ENCODE results near the gene AMBRA1. TPM values are rescaled to one million over a fixed set of nuclear protein-coding genes. Genes with fewer than 3 reads are reported as not detected.

The AMBRA1 gene
- total and polyA plus RNA-seq, 2 donors (not counting 3 experiments of a cell fraction or from before 2014, with no cell fraction given), result 18.4 to 32.4 TPM

GRCh38 chr11:46378296-46378695 is 215.5 kb downstream of the AMBRA1 start:
- Histone ChIP-seq H4K20me1 (replicated peaks; ENCODE audit: control insufficient read depth, extremely low read depth, insufficient read depth, low read length) (no peaks in the 10 kb centered on the region), H3K27me3 (ENCODE audit: control insufficient read depth in 2 of 2, insufficient read depth in 2 of 2, low read length in 2 of 2) (no peaks in the 10 kb centered on the region), H3K79me2 (ENCODE audit: control insufficient read depth, insufficient read depth, low read length) (no peaks in the 10 kb centered on the region), H3K27ac (ENCODE audit: insufficient read depth, low read depth, low read length) (no peak overlapping the region), H3K9ac (replicated peaks; ENCODE audit: extremely low read depth, insufficient read depth, low read length) (no peak overlapping the region), H3K9me3 (replicated peaks; ENCODE audit: control insufficient read depth, insufficient read depth, low read length) (no peaks in the 10 kb centered on the region), H2AFZ (ENCODE audit: low read depth, low read length) (no peak overlapping the region), H3K36me3 (ENCODE audit: control insufficient read depth in 2 of 2, extremely low read depth in 1 of 2, insufficient read depth in 2 of 2, low read length in 2 of 2) (peaks cover 3 to 35% of the 10 kb centered on the region in 2 experiments), H3K4me3 (replicated peaks in 1 of 3; ENCODE audit: insufficient read depth in 1 of 3, low read depth in 1 of 3, low read length in 3 of 3) (no peak overlapping the region), H3K4me1 (ENCODE audit: control insufficient read depth, extremely low read depth, insufficient read depth, low read length) (peaks cover 11% of the 10 kb centered on the region), H3K9me1 (replicated peaks; ENCODE audit: control insufficient read depth, extremely low read depth, insufficient read depth, low read length) (no peaks in the 10 kb centered on the region), H3K4me2 (ENCODE audit: insufficient read depth, low read length) (no peak overlapping the region)
- FAIRE-seq (no peak), DNase-seq (ENCODE audit: low read depth, low spot score) (no peak)
- dilution Hi-C loops (cut with MboI; ENCODE audit: extremely low pct_ligation_motif_present, low sequenced_read_pairs), result no loop called here
- ChIA-PET CTCF (interaction anchor here (0.9 to 2.0 kb wide), 3 partner anchors 9 to 27 kb away, joined by 4 to 6 read pairs (median 5); no protein-coding TSS in a partner anchor), POLR2A (no interaction called here)
- TF ChIP-seq MAX (IDR thresholded peaks at IDR 0.05; ENCODE audit: insufficient read depth, insufficient read length), result no peak
- no peak for TF ChIP-seq FOS (IDR thresholded peaks at IDR 0.05; ENCODE audit: borderline replicate concordance, insufficient read depth, low read length)
- TF ChIP-seq EZH2 (IDR thresholded peaks at IDR 0.05; ENCODE audit: borderline replicate concordance, low read depth, low read length, severe bottlenecking), result no peak
- no peak for TF ChIP-seq POLR2AphosphoS5 (IDR thresholded peaks at IDR 0.05; ENCODE audit: insufficient read depth, low read depth, low read length)
- no peak for TF ChIP-seq GATA2 (IDR thresholded peaks at IDR 0.05; ENCODE audit: insufficient read depth, insufficient read length, low read depth, low read length)
- TF ChIP-seq JUN (IDR thresholded peaks at IDR 0.05; ENCODE audit: borderline replicate concordance, insufficient read depth, insufficient read length, low read depth), result no peak
- TF ChIP-seq POLR2A (IDR thresholded peaks at IDR 0.05; ENCODE audit: low read depth, low read length), result no peak
- intact Hi-C loops (cut with micrococcal nuclease), result no loop called here
- BruUV-seq (replicated peaks), result no TSS peak

- dilution Hi-C loops (cut with MboI; ENCODE audit: extremely low pct_ligation_motif_present, low sequenced_read_pairs) (no loop called here), intact Hi-C loops (cut with micrococcal nuclease) (no loop called here)
- Histone ChIP-seq H3K9me3 (replicated peaks; ENCODE audit: control insufficient read depth, insufficient read depth, low read length) (no peaks in the 10 kb centered on the region), H3K9me1 (replicated peaks; ENCODE audit: control insufficient read depth, extremely low read depth, insufficient read depth, low read length) (no peaks in the 10 kb centered on the region), H3K36me3 (ENCODE audit: control insufficient read depth in 2 of 2, extremely low read depth in 1 of 2, insufficient read depth in 2 of 2, low read length in 2 of 2) (peaks cover 3 to 35% of the 10 kb centered on the region in 2 experiments), H3K27ac (ENCODE audit: insufficient read depth, low read depth, low read length) (no peak overlapping the region), H3K4me2 (ENCODE audit: insufficient read depth, low read length) (no peak overlapping the region), H3K4me1 (ENCODE audit: control insufficient read depth, extremely low read depth, insufficient read depth, low read length) (peaks cover 8% of the 10 kb centered on the region), H2AFZ (ENCODE audit: low read depth, low read length) (no peak overlapping the region), H3K4me3 (replicated peaks in 1 of 3; ENCODE audit: insufficient read depth in 1 of 3, low read depth in 1 of 3, low read length in 3 of 3) (no peak overlapping the region), H3K27me3 (ENCODE audit: control insufficient read depth in 2 of 2, insufficient read depth in 2 of 2, low read length in 2 of 2) (no peaks in the 10 kb centered on the region), H4K20me1 (replicated peaks; ENCODE audit: control insufficient read depth, extremely low read depth, insufficient read depth, low read length) (no peaks in the 10 kb centered on the region), H3K9ac (replicated peaks; ENCODE audit: extremely low read depth, insufficient read depth, low read length) (no peak overlapping the region), H3K79me2 (ENCODE audit: control insufficient read depth, insufficient read depth, low read length) (no peaks in the 10 kb centered on the region)
- ChIA-PET POLR2A (no interaction called here), CTCF (interaction anchor here (0.8 to 2.0 kb wide), 3 partner anchors 9 to 14 kb away, joined by 3 to 6 read pairs (median 5); partner anchors contain the start of gene CHRM4)
- no TSS peak for BruUV-seq (replicated peaks)
- FAIRE-seq, result no peak
- no peak for DNase-seq (ENCODE audit: low read depth, low spot score)
- no peak for TF ChIP-seq GATA2 (IDR thresholded peaks at IDR 0.05; ENCODE audit: insufficient read depth, insufficient read length, low read depth, low read length)
- no peak for TF ChIP-seq POLR2A (IDR thresholded peaks at IDR 0.05; ENCODE audit: low read depth, low read length)
- TF ChIP-seq FOS (IDR thresholded peaks at IDR 0.05; ENCODE audit: borderline replicate concordance, insufficient read depth, low read length), result no peak
- TF ChIP-seq MYC (IDR thresholded peaks at IDR 0.05; ENCODE audit: low read depth, low read length), result no peak
- no peak for TF ChIP-seq MAX (IDR thresholded peaks at IDR 0.05; ENCODE audit: insufficient read depth, insufficient read length)
- TF ChIP-seq JUN (IDR thresholded peaks at IDR 0.05; ENCODE audit: borderline replicate concordance, insufficient read depth, insufficient read length, low read depth), result no peak
- no peak for TF ChIP-seq CTCF (IDR thresholded peaks at IDR 0.05; ENCODE audit: extremely low read depth in 1 of 2, insufficient read depth in 1 of 2, low read depth in 1 of 2, low read length in 2 of 2)
- TF ChIP-seq POLR2AphosphoS5 (IDR thresholded peaks at IDR 0.05; ENCODE audit: insufficient read depth, low read depth, low read length), result no peak
- TF ChIP-seq EZH2 (IDR thresholded peaks at IDR 0.05; ENCODE audit: borderline replicate concordance, low read depth, low read length, severe bottlenecking), result no peak
Observed at GRCh38 chr11:46377831-46378230, 216.0 kb downstream of the AMBRA1 start.
